OCI-LY1 (cell line): ENCODE measurements around the gene EIF6.

Source experiments
- H2AFZ ChIP-seq: fragments of 200-600 bp; sonication (generic), shearing (Covaris generic); 2 replicates; pipeline ENCODE4 v1.6.0; 2014; ENCODE audit warnings: antibody characterized with exemption, mild to moderate bottlenecking, low read length
- H3F3A ChIP-seq: fragments of 200-600 bp; sonication (generic), shearing (Covaris generic); 2 replicates; pipeline ENCODE4 v1.6.0; 2014; ENCODE audit warnings: mild to moderate bottlenecking, antibody characterized with exemption, low read length, moderate library complexity; ENCODE audit not compliant: insufficient read depth
- H3K27ac ChIP-seq: fragments of 200-600 bp; sonication (generic); 2 replicates; pipeline ENCODE4 v1.5.1; 2014; ENCODE audit warnings: low read length, mixed run types, mild to moderate bottlenecking, low read depth; ENCODE audit not compliant: poor library complexity, severe bottlenecking
- H3K27me3 ChIP-seq: fragments of 200-600 bp; sonication (generic); 2 replicates; pipeline ENCODE4 v1.6.0; 2014; ENCODE audit warnings: antibody characterized with exemption, mild to moderate bottlenecking, low read length, moderate library complexity; ENCODE audit not compliant: insufficient read depth
- H3K36me3 ChIP-seq: fragments of 200-600 bp; sonication (generic); 2 replicates; pipeline ENCODE4 v1.6.1; 2014; ENCODE audit warnings: mild to moderate bottlenecking, antibody characterized with exemption, low read length, moderate library complexity, mixed read lengths; ENCODE audit not compliant: insufficient read depth
- H3K4me1 ChIP-seq: fragments of 200-600 bp; sonication (generic); 2 replicates; pipeline ENCODE4 v1.5.1; 2014; ENCODE audit warnings: mild to moderate bottlenecking, low read length, moderate library complexity; ENCODE audit not compliant: insufficient read depth, severe bottlenecking
- H3K4me2 ChIP-seq: fragments of 200-600 bp; sonication (generic), shearing (Covaris generic); 2 replicates; pipeline ENCODE4 v1.6.1; 2014; ENCODE audit warnings: low read length
- H3K4me3 ChIP-seq: fragments of 200-600 bp; sonication (generic); 2 replicates; pipeline ENCODE4 v1.5.1; 2014; ENCODE audit warnings: low read length, low read depth, mild to moderate bottlenecking, mixed read lengths; ENCODE audit not compliant: poor library complexity, severe bottlenecking
- H3K79me2 ChIP-seq: fragments of 200-600 bp; shearing (Covaris generic); 2 replicates; pipeline ENCODE4 v1.6.1; 2016; ENCODE audit warnings: mixed run types, low read length, mixed read lengths; ENCODE audit not compliant: insufficient read depth
- H3K9ac ChIP-seq: fragments of 200-600 bp; sonication (generic), shearing (Covaris generic); 2 replicates; pipeline ENCODE4 v1.6.1; 2014; ENCODE audit warnings: mild to moderate bottlenecking, low read length, mixed read lengths
- H3K9me2 ChIP-seq: fragments of 200-600 bp; sonication (generic), shearing (Covaris generic); 2 replicates; pipeline ENCODE4 v1.6.1; 2014; ENCODE audit warnings: low read depth, mild to moderate bottlenecking, low read length, mixed read lengths
- H3K9me3 ChIP-seq: fragments of 200-600 bp; shearing (Covaris generic); 2 replicates; pipeline ENCODE4 v1.6.1; 2014; ENCODE audit warnings: low read length, mixed read lengths
- H4K20me1 ChIP-seq: fragments of 200-600 bp; sonication (generic), shearing (Covaris generic); 2 replicates; pipeline ENCODE4 v1.6.0; 2016; ENCODE audit warnings: mild to moderate bottlenecking, low read length; ENCODE audit not compliant: insufficient read depth
- EZH2 ChIP-seq: fragments of 200-600 bp; sonication (generic), shearing (Covaris generic); IDR thresholded peaks from 2 replicates; pipeline ENCODE4 v1.8.0; 2017; ENCODE audit warnings: borderline replicate concordance, mixed run types, mild to moderate bottlenecking, antibody characterized with exemption, low read length, moderate library complexity, mixed read lengths
- TF ChIP-seq, protein P1 (sequence below): fragments of 200-600 bp; sonication (generic), shearing (Covaris generic); IDR thresholded peaks from 2 replicates; pipeline ENCODE4 v1.5.1; 2017; ENCODE audit warnings: mild to moderate bottlenecking, antibody characterized with exemption, low read length, moderate library complexity, mixed read lengths

Gene EIF6

DNA sequence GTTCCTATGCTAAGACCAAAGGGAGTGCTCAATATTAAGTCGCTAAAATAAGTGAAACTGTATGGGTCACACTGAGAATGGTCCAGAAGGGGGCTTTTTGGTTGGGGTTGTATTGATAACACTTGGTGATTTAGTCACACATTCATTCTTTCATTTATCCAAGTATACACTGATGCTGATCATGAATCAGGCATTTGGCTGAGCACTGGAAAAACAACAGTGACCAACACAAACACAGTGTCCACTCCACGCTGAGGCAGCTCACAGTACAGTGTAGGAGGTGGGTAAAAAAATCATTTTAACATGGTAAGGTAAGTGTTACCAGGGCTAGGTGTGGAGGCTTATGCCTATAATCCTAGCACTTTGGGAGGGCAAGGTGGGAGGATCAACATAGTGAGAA is 16.9 kb upstream of the EIF6 start:
- Histone ChIP-seq H3K9me3 (no peaks in the 10 kb centered on the region), H3K79me2 (no peaks in the 10 kb centered on the region), H3K9ac (no peak overlapping the region), H2AFZ (no peak overlapping the region), H4K20me1 (no peaks in the 10 kb centered on the region), H3F3A (no peaks in the 10 kb centered on the region), H3K4me1 (peaks cover 5% of the 10 kb centered on the region), H3K9me2 (no peaks in the 10 kb centered on the region), H3K27me3 (no peaks in the 10 kb centered on the region; the same call in 1 of the 2 replicates), H3K27ac (no peak overlapping the region), H3K36me3 (peaks cover 9% of the 10 kb centered on the region; the same call in 1 of the 2 replicates), H3K4me2 (no peak overlapping the region), H3K4me3 (no peak overlapping the region)
- no peak for TF ChIP-seq EZH2
- TF ChIP-seq, protein P1, sequence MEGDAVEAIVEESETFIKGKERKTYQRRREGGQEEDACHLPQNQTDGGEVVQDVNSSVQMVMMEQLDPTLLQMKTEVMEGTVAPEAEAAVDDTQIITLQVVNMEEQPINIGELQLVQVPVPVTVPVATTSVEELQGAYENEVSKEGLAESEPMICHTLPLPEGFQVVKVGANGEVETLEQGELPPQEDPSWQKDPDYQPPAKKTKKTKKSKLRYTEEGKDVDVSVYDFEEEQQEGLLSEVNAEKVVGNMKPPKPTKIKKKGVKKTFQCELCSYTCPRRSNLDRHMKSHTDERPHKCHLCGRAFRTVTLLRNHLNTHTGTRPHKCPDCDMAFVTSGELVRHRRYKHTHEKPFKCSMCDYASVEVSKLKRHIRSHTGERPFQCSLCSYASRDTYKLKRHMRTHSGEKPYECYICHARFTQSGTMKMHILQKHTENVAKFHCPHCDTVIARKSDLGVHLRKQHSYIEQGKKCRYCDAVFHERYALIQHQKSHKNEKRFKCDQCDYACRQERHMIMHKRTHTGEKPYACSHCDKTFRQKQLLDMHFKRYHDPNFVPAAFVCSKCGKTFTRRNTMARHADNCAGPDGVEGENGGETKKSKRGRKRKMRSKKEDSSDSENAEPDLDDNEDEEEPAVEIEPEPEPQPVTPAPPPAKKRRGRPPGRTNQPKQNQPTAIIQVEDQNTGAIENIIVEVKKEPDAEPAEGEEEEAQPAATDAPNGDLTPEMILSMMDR = no peak

DNA sequence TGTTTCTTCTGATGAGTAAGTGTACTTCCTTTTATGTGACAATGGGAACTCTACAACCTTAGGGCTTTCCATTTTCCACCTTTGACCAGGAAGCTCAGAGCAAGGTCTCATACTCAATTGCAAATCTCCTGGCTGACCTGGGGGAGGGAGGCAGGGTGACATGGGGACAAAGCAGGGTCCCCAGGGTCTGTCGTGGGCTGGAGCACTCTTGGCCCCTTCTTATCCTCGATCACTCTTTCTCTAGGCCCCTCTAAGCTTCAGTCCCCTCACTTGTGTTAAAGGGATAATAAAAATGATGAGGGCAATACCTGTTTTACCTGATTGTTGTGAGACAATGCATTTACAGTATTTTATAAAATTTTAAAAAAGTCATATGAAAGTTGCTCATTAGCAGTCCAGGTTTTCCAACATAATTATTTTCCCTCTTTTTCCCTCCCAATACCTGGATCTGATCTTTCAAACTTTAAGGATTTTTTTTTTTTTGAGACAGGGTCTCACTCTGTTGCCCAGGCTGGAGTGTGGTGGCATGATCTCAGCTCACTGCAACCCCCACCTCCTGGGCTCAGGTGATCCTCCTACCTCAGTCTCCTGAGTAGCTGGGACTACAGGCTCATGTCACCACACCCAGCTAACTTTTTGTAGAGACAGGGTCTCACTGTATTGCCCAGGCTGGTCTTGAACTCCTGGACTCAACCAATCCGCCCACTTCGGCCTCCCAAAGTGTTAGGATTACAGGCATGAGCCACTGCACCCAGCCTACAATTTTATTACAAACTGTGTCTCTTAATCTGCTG is 16.1 kb upstream of the EIF6 start:
- no peaks in the 10 kb centered on the region for H3F3A ChIP-seq
- H4K20me1 ChIP-seq = no peaks in the 10 kb centered on the region
- H3K9me3 ChIP-seq = no peaks in the 10 kb centered on the region
- no peak overlapping the region for H3K27ac ChIP-seq
- no peak overlapping the region for H3K4me2 ChIP-seq
- no peak overlapping the region for H3K4me3 ChIP-seq
- H3K4me1 ChIP-seq = peaks cover 5% of the 10 kb centered on the region
- no peak overlapping the region for H3K9ac ChIP-seq
- H3K27me3 ChIP-seq = no peaks in the 10 kb centered on the region; the same call in 1 of the 2 replicates
- no peaks in the 10 kb centered on the region for H3K79me2 ChIP-seq
- no peak overlapping the region for H2AFZ ChIP-seq
- no peak for TF ChIP-seq EZH2
- TF ChIP-seq, protein P1 = no peak
- peaks cover 6% of the 10 kb centered on the region; the same call in 1 of the 2 replicates for H3K36me3 ChIP-seq
- no peaks in the 10 kb centered on the region for H3K9me2 ChIP-seq

DNA sequence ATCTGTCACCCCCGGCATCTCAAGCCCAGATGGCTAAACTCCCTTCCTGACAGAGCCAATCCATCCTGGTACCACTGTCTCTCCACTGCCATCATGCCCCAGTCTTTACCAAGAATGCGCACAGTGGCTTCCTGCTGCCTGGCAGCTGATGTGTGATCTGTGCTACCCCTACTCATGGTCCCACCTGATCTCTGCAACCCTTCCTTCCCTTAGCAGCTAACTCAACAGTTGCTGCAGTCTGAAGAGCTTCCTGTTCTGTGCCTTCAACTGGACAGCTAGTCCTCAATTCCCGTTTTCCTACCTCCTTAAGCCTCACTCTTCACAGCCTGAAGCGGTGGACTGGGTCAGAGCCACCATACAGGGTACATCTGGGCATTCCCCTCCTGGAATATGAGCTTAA is 15.2 kb upstream of the EIF6 start:
- TF ChIP-seq EZH2 = no peak
- TF ChIP-seq, protein P1 = no peak

More for the DNA sequence above, 15.2 kb upstream of the EIF6 start:
- Histone ChIP-seq H3K9me2 (no peaks in the 10 kb centered on the region), H3K36me3 (peaks cover 6% of the 10 kb centered on the region; the same call in 1 of the 2 replicates), H3F3A (no peaks in the 10 kb centered on the region), H3K4me2 (no peak overlapping the region), H3K27me3 (no peaks in the 10 kb centered on the region; the same call in 1 of the 2 replicates), H3K27ac (no peak overlapping the region), H3K9ac (no peak overlapping the region), H2AFZ (no peak overlapping the region), H4K20me1 (no peaks in the 10 kb centered on the region), H3K4me1 (peaks cover 5% of the 10 kb centered on the region), H3K4me3 (no peak overlapping the region), H3K9me3 (no peaks in the 10 kb centered on the region), H3K79me2 (no peaks in the 10 kb centered on the region)
